Liver (tissue), 9 donors: ENCODE data around the gene CSTF2T. TPM values are rescaled to one million over a fixed set of nuclear protein-coding genes. Genes with fewer than 3 reads are reported as not detected.

Source experiments
- DNase-seq: peaks from one replicate; pipeline ENCODE4 v3.0.0-alpha.2; 2017; ENCODE audit warnings: low spot score
- H3K27ac ChIP-seq, 2 donors: one replicate each; pipeline ENCODE4 v1.7.0; 2013; ENCODE audit warnings: inconsistent platforms in 2 of 2, low read length in 2 of 2, control low read depth in 1 of 2, low read depth in 1 of 2, mild to moderate bottlenecking in 1 of 2
- H3K27me3 ChIP-seq, 4 donors: one replicate each; pipeline versions ENCODE4 v1.6.1 to v1.7.0; 2013; ENCODE audit warnings: low read length in 3 of 4, inconsistent platforms in 1 of 4, mild to moderate bottlenecking in 1 of 4, moderate library complexity in 1 of 4; ENCODE audit not compliant: control insufficient read depth in 4 of 4, insufficient read depth in 4 of 4
- H3K36me3 ChIP-seq, 4 donors: one replicate each; pipeline versions ENCODE4 v1.6.1 to v1.7.0; 2013; ENCODE audit warnings: low read length in 3 of 4, mild to moderate bottlenecking in 3 of 4, low read depth in 1 of 4, moderate library complexity in 1 of 4; ENCODE audit not compliant: control insufficient read depth in 4 of 4, insufficient read depth in 3 of 4
- H3K4me1 ChIP-seq, 4 donors: one replicate each; pipeline versions ENCODE4 v1.6.1 to v1.7.0; 2013; ENCODE audit warnings: low read length in 3 of 4, mild to moderate bottlenecking in 3 of 4, moderate library complexity in 1 of 4; ENCODE audit not compliant: control insufficient read depth in 4 of 4, insufficient read depth in 4 of 4
- H3K4me3 ChIP-seq, 3 donors: one replicate each; pipeline versions ENCODE4 v1.6.1 to v1.7.0; 2013; ENCODE audit warnings: low read length in 3 of 3, control low read depth in 1 of 3, low read depth in 1 of 3, mild to moderate bottlenecking in 1 of 3
- H3K9ac ChIP-seq, 2 donors: one replicate each; pipeline ENCODE4 v1.7.0; 2013; ENCODE audit warnings: low read length in 2 of 2, mild to moderate bottlenecking in 2 of 2, moderate library complexity in 2 of 2, control low read depth in 1 of 2, low read depth in 1 of 2
- H3K9me3 ChIP-seq, 4 donors: one replicate each; pipeline versions ENCODE4 v1.6.1 to v1.7.0; 2013; ENCODE audit warnings: low read length in 3 of 4; ENCODE audit not compliant: control insufficient read depth in 4 of 4
- EGR1 ChIP-seq, 2 donors: IDR thresholded peaks; 2 replicates each; pipeline ENCODE4 v1.6.1; 2016 to 2018; ENCODE audit warnings: antibody characterized with exemption in 2 of 2, low read depth in 2 of 2
- FOXA1 ChIP-seq: IDR thresholded peaks from 2 replicates; pipeline ENCODE4 v1.6.1; 2016; ENCODE audit warnings: antibody characterized with exemption
- FOXA2 ChIP-seq: IDR thresholded peaks from 2 replicates; pipeline ENCODE4 v1.6.1; 2016; ENCODE audit warnings: antibody characterized with exemption
- GABPA ChIP-seq, 2 donors: IDR thresholded peaks in 1 of 2; conservative IDR thresholded peaks in 1 of 2; 2 replicates each; pipeline ENCODE4 v1.6.1; 2016; ENCODE audit warnings: antibody characterized with exemption in 2 of 2, mild to moderate bottlenecking in 1 of 2, moderate library complexity in 1 of 2
- HNF4A ChIP-seq, 2 donors: conservative IDR thresholded peaks; 2 replicates each; pipeline ENCODE4 v1.6.1; 2016; ENCODE audit warnings: antibody characterized with exemption in 2 of 2, mild to moderate bottlenecking in 2 of 2
- HNF4G ChIP-seq: IDR thresholded peaks from 2 replicates; pipeline ENCODE4 v1.6.1; 2016; ENCODE audit warnings: antibody characterized with exemption
- JUND ChIP-seq, 2 donors: IDR thresholded peaks; 2 replicates each; pipeline ENCODE4 v1.6.1; 2016; ENCODE audit warnings: antibody characterized with exemption in 2 of 2
- NR2F2 ChIP-seq: IDR thresholded peaks from 2 replicates; pipeline ENCODE4 v1.6.1; 2016; ENCODE audit warnings: antibody characterized with exemption
- RAD21 ChIP-seq, 2 donors: IDR thresholded peaks; 2 replicates each; pipeline ENCODE4 v1.6.1; 2016; ENCODE audit warnings: antibody characterized with exemption in 2 of 2, mild to moderate bottlenecking in 2 of 2
- REST ChIP-seq: IDR thresholded peaks from 2 replicates; pipeline ENCODE4 v1.6.1; 2016; ENCODE audit warnings: antibody characterized with exemption, mild to moderate bottlenecking
- RXRA ChIP-seq, 2 donors: IDR thresholded peaks; 2 replicates each; pipeline ENCODE4 v1.6.1; 2017 to 2018; ENCODE audit warnings: antibody characterized with exemption in 2 of 2, mild to moderate bottlenecking in 1 of 2
- SP1 ChIP-seq: IDR thresholded peaks from 2 replicates; pipeline ENCODE4 v1.6.1; 2018; ENCODE audit warnings: antibody characterized with exemption, mild to moderate bottlenecking
- TAF1 ChIP-seq: conservative IDR thresholded peaks from 2 replicates; pipeline ENCODE4 v1.6.1; 2016; ENCODE audit warnings: antibody characterized with exemption, mild to moderate bottlenecking
- YY1 ChIP-seq: IDR thresholded peaks from 2 replicates; pipeline ENCODE4 v1.6.1; 2016; ENCODE audit warnings: antibody characterized with exemption, mild to moderate bottlenecking
- ZBTB33 ChIP-seq: IDR thresholded peaks from 2 replicates; pipeline ENCODE4 v1.6.1; 2016; ENCODE audit warnings: antibody characterized with exemption
- WGBS: extraction: QIAGEN DNeasy Blood & Tissue Kit; methylation state at CpG from one replicate; pipeline ENCODE4 v1.1.7; 2013; 5-methylcytosine and 5-hydroxymethylcytosine counted together
- polyA plus RNA-seq, 2 donors: library from polyadenylated mRNA; stranded (reverse) in 1 of 2; unstranded in 1 of 2; fragments of 200-250 nt in 1 of 2; fragments of >200 nt in 1 of 2; fragmentation: Nextera tagmentation in 1 of 2; extraction: Ambion mirVana in 1 of 2; gene quantifications; one replicate each; pipeline versions ENCODE4 v1.2.1 to v1.2.3, GENCODE V29; 2013 to 2015
- total RNA-seq, 2 donors: library from RNA; depleted of rRNA; stranded (reverse); fragments of >200 nt; gene quantifications; one replicate each; pipeline ENCODE4 v1.2.3, GENCODE V29; 2014
- TF ChIP-seq, protein P1 (sequence below): IDR thresholded peaks from 2 replicates; pipeline ENCODE4 v1.6.1; 2016; ENCODE audit warnings: antibody characterized with exemption
- TF ChIP-seq, protein P2 (sequence below): fragments of 150-350 bp; IDR thresholded peaks from 2 replicates; pipeline ENCODE4 v1.5.1; 2017; ENCODE audit warnings: improper control_type of control experiment, low read depth, low read length; ENCODE audit not compliant: missing input control
- TF ChIP-seq, protein P3 (sequence below): IDR thresholded peaks from 2 replicates; pipeline ENCODE4 v1.6.1; 2016; ENCODE audit warnings: antibody characterized with exemption
- donor health status: healthy.
- donor health status: healthy.
- donor health status: healthy.
- donor health status: healthy.
- donor health status: healthy.

The CSTF2T gene
- total and polyA plus RNA-seq, 4 donors, result 2.7 to 14.2 (median 9.4) TPM

GRCh38 chr10:51724038-51724437, 24.6 kb upstream of the CSTF2T start:
- no peaks in the 10 kb centered on the region for H3K9me3 ChIP-seq
- H3K36me3 ChIP-seq, result no peaks in the 10 kb centered on the region
- H3K27me3 ChIP-seq, result peaks cover 0 to 2% (median 0%) of the 10 kb centered on the region in 4 donors
- no peak overlapping the region for H3K4me3 ChIP-seq
- no peaks in the 10 kb centered on the region for H3K4me1 ChIP-seq
- no peak overlapping the region for H3K27ac ChIP-seq
- no peak for TF ChIP-seq NR2F2
- TF ChIP-seq HNF4G, result no peak
- no peak for TF ChIP-seq GABPA (IDR thresholded peaks at IDR 0.05 in 1 of 2, conservative IDR thresholded peaks at IDR 0.05 in 1 of 2)
- TF ChIP-seq, protein P1, sequence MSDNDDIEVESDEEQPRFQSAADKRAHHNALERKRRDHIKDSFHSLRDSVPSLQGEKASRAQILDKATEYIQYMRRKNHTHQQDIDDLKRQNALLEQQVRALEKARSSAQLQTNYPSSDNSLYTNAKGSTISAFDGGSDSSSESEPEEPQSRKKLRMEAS, result no peak
- TF ChIP-seq YY1, result no peak
- TF ChIP-seq EGR1 (IDR thresholded peaks at IDR 0.05; ENCODE audit: low read depth in 2 of 2), result no peak
- TF ChIP-seq TAF1, result no peak
- no peak for TF ChIP-seq ZBTB33
- no peak for TF ChIP-seq HNF4A (conservative IDR thresholded peaks at IDR 0.05)
- TF ChIP-seq, protein P2, sequence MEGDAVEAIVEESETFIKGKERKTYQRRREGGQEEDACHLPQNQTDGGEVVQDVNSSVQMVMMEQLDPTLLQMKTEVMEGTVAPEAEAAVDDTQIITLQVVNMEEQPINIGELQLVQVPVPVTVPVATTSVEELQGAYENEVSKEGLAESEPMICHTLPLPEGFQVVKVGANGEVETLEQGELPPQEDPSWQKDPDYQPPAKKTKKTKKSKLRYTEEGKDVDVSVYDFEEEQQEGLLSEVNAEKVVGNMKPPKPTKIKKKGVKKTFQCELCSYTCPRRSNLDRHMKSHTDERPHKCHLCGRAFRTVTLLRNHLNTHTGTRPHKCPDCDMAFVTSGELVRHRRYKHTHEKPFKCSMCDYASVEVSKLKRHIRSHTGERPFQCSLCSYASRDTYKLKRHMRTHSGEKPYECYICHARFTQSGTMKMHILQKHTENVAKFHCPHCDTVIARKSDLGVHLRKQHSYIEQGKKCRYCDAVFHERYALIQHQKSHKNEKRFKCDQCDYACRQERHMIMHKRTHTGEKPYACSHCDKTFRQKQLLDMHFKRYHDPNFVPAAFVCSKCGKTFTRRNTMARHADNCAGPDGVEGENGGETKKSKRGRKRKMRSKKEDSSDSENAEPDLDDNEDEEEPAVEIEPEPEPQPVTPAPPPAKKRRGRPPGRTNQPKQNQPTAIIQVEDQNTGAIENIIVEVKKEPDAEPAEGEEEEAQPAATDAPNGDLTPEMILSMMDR, result no peak
- no peak for TF ChIP-seq FOXA1
- no peak for TF ChIP-seq RAD21 (IDR thresholded peaks at IDR 0.05)
- TF ChIP-seq JUND (IDR thresholded peaks at IDR 0.05), result no peak
- no peak for TF ChIP-seq REST
- WGBS, result 46% methylated on average over 1 of the region's 1 CpG
- no peak for DNase-seq
- no peak overlapping the region for H3K9ac ChIP-seq

GRCh38 chr10:51718804-51719291, 19.5 kb upstream of the CSTF2T start:
- Histone ChIP-seq H3K27me3 (peaks cover 0 to 6% (median 0%) of the 10 kb centered on the region in 4 donors), H3K9ac (no peak overlapping the region), H3K9me3 (no peaks in the 10 kb centered on the region), H3K4me3 (no peak overlapping the region), H3K36me3 (no peaks in the 10 kb centered on the region), H3K27ac (no peak overlapping the region), H3K4me1 (no peaks in the 10 kb centered on the region)
- TF ChIP-seq REST (no peak), EGR1 (IDR thresholded peaks at IDR 0.05; ENCODE audit: low read depth in 2 of 2) (no peak), TAF1 (no peak), NR2F2 (no peak), HNF4G (no peak), SP1 (no peak), HNF4A (conservative IDR thresholded peaks at IDR 0.05) (no peak), FOXA2 (no peak), RXRA (IDR thresholded peaks at IDR 0.05) (no peak), JUND (IDR thresholded peaks at IDR 0.05) (no peak), YY1 (no peak), GABPA (IDR thresholded peaks at IDR 0.05 in 1 of 2, conservative IDR thresholded peaks at IDR 0.05 in 1 of 2) (no peak), RAD21 (IDR thresholded peaks at IDR 0.05) (no peak)
- TF ChIP-seq, protein P2, result no peak
- TF ChIP-seq, protein P3, sequence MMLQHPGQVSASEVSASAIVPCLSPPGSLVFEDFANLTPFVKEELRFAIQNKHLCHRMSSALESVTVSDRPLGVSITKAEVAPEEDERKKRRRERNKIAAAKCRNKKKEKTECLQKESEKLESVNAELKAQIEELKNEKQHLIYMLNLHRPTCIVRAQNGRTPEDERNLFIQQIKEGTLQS, result no peak
- DNase-seq, result no peak
